ENCODE results near the gene SDK2.

GRCh38 chr17:73652886-73653480 lies 8.7 kb upstream of the SDK2 start:
- TF ChIP-seq POLR2AphosphoS5 (IDR thresholded peaks at IDR 0.05; ENCODE audit: low read depth, low read length) (no peak), SIN3A (IDR thresholded peaks at IDR 0.05; ENCODE audit: borderline replicate concordance, insufficient read depth, low read length) (no peak), FOXP2 (optimal IDR thresholded peaks at IDR 0.05; ENCODE audit: borderline replicate concordance, extremely low read depth, extremely low read length, insufficient read depth) (no peak)
- TF ChIP-seq, protein P1, sequence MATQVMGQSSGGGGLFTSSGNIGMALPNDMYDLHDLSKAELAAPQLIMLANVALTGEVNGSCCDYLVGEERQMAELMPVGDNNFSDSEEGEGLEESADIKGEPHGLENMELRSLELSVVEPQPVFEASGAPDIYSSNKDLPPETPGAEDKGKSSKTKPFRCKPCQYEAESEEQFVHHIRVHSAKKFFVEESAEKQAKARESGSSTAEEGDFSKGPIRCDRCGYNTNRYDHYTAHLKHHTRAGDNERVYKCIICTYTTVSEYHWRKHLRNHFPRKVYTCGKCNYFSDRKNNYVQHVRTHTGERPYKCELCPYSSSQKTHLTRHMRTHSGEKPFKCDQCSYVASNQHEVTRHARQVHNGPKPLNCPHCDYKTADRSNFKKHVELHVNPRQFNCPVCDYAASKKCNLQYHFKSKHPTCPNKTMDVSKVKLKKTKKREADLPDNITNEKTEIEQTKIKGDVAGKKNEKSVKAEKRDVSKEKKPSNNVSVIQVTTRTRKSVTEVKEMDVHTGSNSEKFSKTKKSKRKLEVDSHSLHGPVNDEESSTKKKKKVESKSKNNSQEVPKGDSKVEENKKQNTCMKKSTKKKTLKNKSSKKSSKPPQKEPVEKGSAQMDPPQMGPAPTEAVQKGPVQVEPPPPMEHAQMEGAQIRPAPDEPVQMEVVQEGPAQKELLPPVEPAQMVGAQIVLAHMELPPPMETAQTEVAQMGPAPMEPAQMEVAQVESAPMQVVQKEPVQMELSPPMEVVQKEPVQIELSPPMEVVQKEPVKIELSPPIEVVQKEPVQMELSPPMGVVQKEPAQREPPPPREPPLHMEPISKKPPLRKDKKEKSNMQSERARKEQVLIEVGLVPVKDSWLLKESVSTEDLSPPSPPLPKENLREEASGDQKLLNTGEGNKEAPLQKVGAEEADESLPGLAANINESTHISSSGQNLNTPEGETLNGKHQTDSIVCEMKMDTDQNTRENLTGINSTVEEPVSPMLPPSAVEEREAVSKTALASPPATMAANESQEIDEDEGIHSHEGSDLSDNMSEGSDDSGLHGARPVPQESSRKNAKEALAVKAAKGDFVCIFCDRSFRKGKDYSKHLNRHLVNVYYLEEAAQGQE (IDR thresholded peaks at IDR 0.05; ENCODE audit: insufficient read depth in 1 of 2, low read depth in 2 of 2, low read length in 2 of 2): no peak
